H9 (cell line): Measurements from ENCODE around the gene PCYT2. TPM values are rescaled to one million over a fixed set of nuclear protein-coding genes. Genes with fewer than 3 reads are reported as not detected.

ENCODE experiments used
- DNase-seq: peaks from one replicate; pipeline ENCODE4 v3.0.0-alpha.2; 2017
- H2AFZ ChIP-seq: one replicate; pipeline ENCODE4 v1.6.1; 2013; ENCODE audit warnings: mild to moderate bottlenecking, low read length, control low read depth, moderate library complexity
- H2AK5ac ChIP-seq: 2 replicates; pipeline ENCODE4 v1.6.1; 2013; ENCODE audit warnings: low read length, control low read depth, mixed read lengths; ENCODE audit not compliant: insufficient read length
- H2BK120ac ChIP-seq: one replicate; pipeline ENCODE4 v1.6.1; 2013; ENCODE audit warnings: low read depth, mild to moderate bottlenecking, low read length, control low read depth, inconsistent platforms; ENCODE audit not compliant: poor library complexity, severe bottlenecking
- H2BK12ac ChIP-seq: 2 replicates; pipeline ENCODE4 v1.6.1; 2013; ENCODE audit warnings: low read length, control low read depth, mixed read lengths, low read depth; ENCODE audit not compliant: insufficient read length
- H2BK15ac ChIP-seq: 2 replicates; pipeline ENCODE4 v1.6.1; 2013; ENCODE audit warnings: low read depth, low read length, control low read depth
- H2BK20ac ChIP-seq: one replicate; pipeline ENCODE4 v1.6.1; 2013; ENCODE audit warnings: low read depth, mild to moderate bottlenecking, low read length, control low read depth, inconsistent platforms; ENCODE audit not compliant: poor library complexity, severe bottlenecking
- H2BK5ac ChIP-seq: 2 replicates; pipeline ENCODE4 v1.6.1; 2013; ENCODE audit warnings: low read length, control low read depth, mixed read lengths; ENCODE audit not compliant: insufficient read length
- H3K14ac ChIP-seq: 2 replicates; pipeline ENCODE4 v1.6.1; 2013; ENCODE audit warnings: low read length, control low read depth; ENCODE audit not compliant: insufficient read depth
- H3K18ac ChIP-seq: 2 replicates; pipeline ENCODE4 v1.6.1; 2013; ENCODE audit warnings: low read depth, mild to moderate bottlenecking, mixed read lengths, low read length, control low read depth; ENCODE audit not compliant: insufficient read length
- H3K23ac ChIP-seq: 2 replicates; pipeline ENCODE4 v1.6.1; 2013; ENCODE audit warnings: low read length, control low read depth, mixed read lengths, low read depth; ENCODE audit not compliant: insufficient read length
- H3K23me2 ChIP-seq: 2 replicates; pipeline ENCODE4 v1.6.1; 2013; ENCODE audit warnings: low read depth, mild to moderate bottlenecking, mixed read lengths, low read length, control low read depth; ENCODE audit not compliant: insufficient read length, poor library complexity, severe bottlenecking
- H3K27ac ChIP-seq: 2 replicates; pipeline ENCODE4 v1.5.1; 2013; ENCODE audit warnings: low read length, control low read depth, mixed read lengths, low read depth; ENCODE audit not compliant: insufficient read length
- H3K27me3 ChIP-seq: 2 replicates; pipeline ENCODE4 v1.6.1; 2013; ENCODE audit warnings: low read length, control low read depth, inconsistent platforms; ENCODE audit not compliant: insufficient read depth
- H3K4ac ChIP-seq: 2 replicates; pipeline ENCODE4 v1.6.1; 2013; ENCODE audit warnings: low read depth, mild to moderate bottlenecking, control low read depth, inconsistent platforms, low read length, moderate library complexity
- H3K4me1 ChIP-seq: 2 replicates; pipeline ENCODE4 v1.6.1; 2013; ENCODE audit warnings: low read length, control low read depth, inconsistent platforms; ENCODE audit not compliant: insufficient read depth
- H3K4me2 ChIP-seq: 2 replicates; pipeline ENCODE4 v1.6.1; 2013; ENCODE audit warnings: low read length, control low read depth, mixed read lengths; ENCODE audit not compliant: insufficient read length, insufficient read depth
- H3K56ac ChIP-seq: 2 replicates; pipeline ENCODE4 v1.6.1; 2013; ENCODE audit warnings: low read depth, mild to moderate bottlenecking, mixed read lengths, low read length, control low read depth; ENCODE audit not compliant: insufficient read length
- H3K79me1 ChIP-seq: 2 replicates; pipeline ENCODE4 v1.6.1; 2013; ENCODE audit warnings: low read depth, mild to moderate bottlenecking, moderate library complexity, low read length, control low read depth, inconsistent platforms; ENCODE audit not compliant: insufficient read depth, poor library complexity, severe bottlenecking
- H3K79me2 ChIP-seq: 2 replicates; pipeline ENCODE4 v1.6.1; 2013; ENCODE audit warnings: low read length, control low read depth, inconsistent platforms; ENCODE audit not compliant: insufficient read depth
- H3K9ac ChIP-seq: 2 replicates; pipeline ENCODE4 v1.6.1; 2013; ENCODE audit warnings: low read length, control low read depth, mixed read lengths; ENCODE audit not compliant: insufficient read length; ENCODE audit errors: extremely low read depth
- H3K9me3 ChIP-seq: one replicate; pipeline ENCODE4 v1.6.1; 2013; ENCODE audit warnings: low read depth, low read length, inconsistent platforms; ENCODE audit not compliant: control insufficient read depth
- H3T11ph ChIP-seq: one replicate; pipeline ENCODE4 v1.6.1; 2013; ENCODE audit warnings: mild to moderate bottlenecking, low read length, control low read depth, inconsistent platforms
- H4K20me1 ChIP-seq: one replicate; pipeline ENCODE4 v1.6.1; 2013; ENCODE audit not compliant: control insufficient read depth, insufficient read length, insufficient read depth
- H4K5ac ChIP-seq: 2 replicates; pipeline ENCODE4 v1.6.1; 2013; ENCODE audit warnings: low read depth, mild to moderate bottlenecking, mixed read lengths, low read length, control low read depth; ENCODE audit not compliant: insufficient read length
- H4K8ac ChIP-seq: replicated peaks from 2 replicates; pipeline ENCODE4 v1.6.1; 2013; ENCODE audit warnings: low read length, control low read depth, mixed read lengths, low read depth; ENCODE audit not compliant: insufficient read length
- H4K91ac ChIP-seq: 2 replicates; pipeline ENCODE4 v1.6.1; 2013; ENCODE audit warnings: low read depth, mild to moderate bottlenecking, moderate library complexity, mixed read lengths, low read length, control low read depth; ENCODE audit not compliant: insufficient read length
- H3K27ac Mint-ChIP-seq, 3 experiments: 2 replicates in 2 of 3; 3 replicates in 1 of 3; pipeline ENCODE4 v1.8.0; 2020 to 2021; ENCODE audit warnings: mixed read lengths in 3 of 3, mild to moderate bottlenecking in 1 of 3, moderate library complexity in 1 of 3
- H3K27me3 Mint-ChIP-seq: 2 replicates; pipeline ENCODE4 v1.8.0; 2021; ENCODE audit warnings: low read depth, mild to moderate bottlenecking, moderate library complexity, mixed read lengths
- H3K36me3 Mint-ChIP-seq, 3 experiments: 2 replicates in 2 of 3; 3 replicates in 1 of 3; pipeline ENCODE4 v1.8.0; 2020 to 2021; ENCODE audit warnings: low read depth in 3 of 3, mixed read lengths in 3 of 3; ENCODE audit not compliant: insufficient read depth in 1 of 3
- H3K4me1 Mint-ChIP-seq, 2 experiments: 2 replicates each; pipeline ENCODE4 v1.8.0; 2020; ENCODE audit warnings: mixed read lengths in 2 of 2
- H3K4me3 Mint-ChIP-seq, 2 experiments: 2 replicates in 1 of 2; 3 replicates in 1 of 2; pipeline ENCODE4 v1.8.0; 2020 to 2021; ENCODE audit warnings: mild to moderate bottlenecking in 2 of 2, mixed read lengths in 2 of 2, moderate library complexity in 1 of 2
- H3K9me3 Mint-ChIP-seq, 2 experiments: 2 replicates in 1 of 2; 3 replicates in 1 of 2; pipeline ENCODE4 v1.8.0; 2020; ENCODE audit warnings: mild to moderate bottlenecking in 2 of 2, mixed read lengths in 2 of 2, moderate library complexity in 1 of 2
- WGBS: extraction: QIAGEN DNeasy Blood & Tissue Kit; methylation state at CpG from one replicate; pipeline ENCODE4 v1.1.7; 2013; ENCODE audit warnings: missing lambda C conversion rate, low lambda C conversion rate, mixed read lengths; ENCODE audit not compliant: insufficient read length; ENCODE audit errors: extremely low coverage; 5-methylcytosine and 5-hydroxymethylcytosine counted together
- total RNA-seq: library from RNA; stranded (reverse); gene quantifications from 2 replicates; pipeline ENCODE4 v1.2.1, GENCODE V29; 2021
- TF ChIP-seq, protein P1 (sequence below): fragments of 200-600 bp; sonication (generic); conservative IDR thresholded peaks from 3 replicates; pipeline ENCODE4 v1.8.0; 2021; ENCODE audit warnings: antibody characterized with exemption, mild to moderate bottlenecking

PCYT2 gene
- total RNA-seq, 1 experiment from 2014 or later = 24.5 TPM

DNA sequence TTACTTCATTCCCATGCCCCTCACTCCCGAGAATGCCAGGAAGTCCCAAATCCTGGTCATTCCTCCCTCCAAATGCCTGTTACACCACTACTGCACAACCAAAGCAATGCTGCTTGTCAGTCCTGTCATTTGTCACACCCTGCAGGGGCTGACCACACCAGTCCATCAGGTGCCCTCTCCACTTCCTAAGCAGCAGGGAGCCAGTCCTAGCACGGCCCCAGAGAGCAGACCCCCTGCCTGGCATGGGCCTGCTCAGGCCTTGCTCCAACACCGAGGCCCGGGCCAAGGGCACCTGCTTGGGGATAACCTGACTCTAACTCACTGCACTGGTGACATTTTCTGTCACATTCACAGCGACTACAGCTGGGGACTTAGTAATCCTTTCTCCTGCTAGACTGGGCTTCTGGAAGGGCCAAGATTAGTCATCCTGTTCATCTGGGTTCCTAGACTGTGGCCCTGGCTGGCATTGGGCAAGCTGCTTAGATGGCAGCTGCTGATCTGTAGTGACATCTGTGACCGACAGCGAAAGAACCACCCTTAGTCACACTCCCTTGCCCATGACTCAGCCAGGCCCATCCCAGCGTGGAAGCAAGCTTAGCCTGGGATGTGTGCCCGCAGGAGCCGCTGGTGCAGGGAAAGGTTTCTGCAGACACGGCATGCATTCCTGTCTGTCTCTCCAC is 25.2 kb downstream of the PCYT2 start:
- Histone ChIP-seq H3T11ph (no peak overlapping the region), H3K4ac (no peak overlapping the region), H3K9me3 (no peaks in the 10 kb centered on the region), H4K20me1 (no peaks in the 10 kb centered on the region), H3K23ac (no peak overlapping the region), H4K8ac (no peak overlapping the region), H3K4me1 (no peaks in the 10 kb centered on the region), H3K79me1 (peaks cover 20% of the 10 kb centered on the region), H3K27me3 (no peaks in the 10 kb centered on the region), H2BK12ac (no peak overlapping the region), H3K79me2 (peaks cover 17% of the 10 kb centered on the region; the same call in 1 of the 2 replicates), H2BK5ac (no peak overlapping the region), H4K5ac (peak overlapping the region; percentile 27), H2AK5ac (no peak overlapping the region), H4K91ac (no peak overlapping the region), H3K9ac (no peak overlapping the region), H2BK15ac (no peak overlapping the region), H2BK120ac (no peak overlapping the region), H2AFZ (no peak overlapping the region), H3K27ac (no peak overlapping the region), H3K4me2 (no peak overlapping the region), H3K18ac (no peak overlapping the region), H3K14ac (no peak overlapping the region), H2BK20ac (no peak overlapping the region), H3K23me2 (peaks cover 7% of the 10 kb centered on the region), H3K56ac (no peak overlapping the region)
- Mint-ChIP-seq H3K9me3 (no peaks in the 10 kb centered on the region), H3K4me3 (no peak overlapping the region), H3K27me3 (0 out of 2 replicates have a peak, but pooled peaks cover 1% of the 10 kb centered on the region), H3K27ac (peak overlapping the region; percentile 19 to 44 (median 27); a peak in 2 of 7 replicates), H3K36me3 (peaks cover 58 to 89% (median 77%) of the 10 kb centered on the region in 3 experiments), H3K4me1 (peaks cover 3 to 13% of the 10 kb centered on the region in 2 experiments; a peak in 3 of 4 replicates)
- DNase-seq = no peak
- TF ChIP-seq, protein P1, sequence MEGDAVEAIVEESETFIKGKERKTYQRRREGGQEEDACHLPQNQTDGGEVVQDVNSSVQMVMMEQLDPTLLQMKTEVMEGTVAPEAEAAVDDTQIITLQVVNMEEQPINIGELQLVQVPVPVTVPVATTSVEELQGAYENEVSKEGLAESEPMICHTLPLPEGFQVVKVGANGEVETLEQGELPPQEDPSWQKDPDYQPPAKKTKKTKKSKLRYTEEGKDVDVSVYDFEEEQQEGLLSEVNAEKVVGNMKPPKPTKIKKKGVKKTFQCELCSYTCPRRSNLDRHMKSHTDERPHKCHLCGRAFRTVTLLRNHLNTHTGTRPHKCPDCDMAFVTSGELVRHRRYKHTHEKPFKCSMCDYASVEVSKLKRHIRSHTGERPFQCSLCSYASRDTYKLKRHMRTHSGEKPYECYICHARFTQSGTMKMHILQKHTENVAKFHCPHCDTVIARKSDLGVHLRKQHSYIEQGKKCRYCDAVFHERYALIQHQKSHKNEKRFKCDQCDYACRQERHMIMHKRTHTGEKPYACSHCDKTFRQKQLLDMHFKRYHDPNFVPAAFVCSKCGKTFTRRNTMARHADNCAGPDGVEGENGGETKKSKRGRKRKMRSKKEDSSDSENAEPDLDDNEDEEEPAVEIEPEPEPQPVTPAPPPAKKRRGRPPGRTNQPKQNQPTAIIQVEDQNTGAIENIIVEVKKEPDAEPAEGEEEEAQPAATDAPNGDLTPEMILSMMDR = no peak
- no CpG with 5 or more reads among the region's 11 CpGs for WGBS
